ENCODE data around the gene NKX6-2. TPM values are rescaled to one million over a fixed set of nuclear protein-coding genes. Genes with fewer than 3 reads are reported as not detected.

The NKX6-2 gene
- total RNA-seq, 1 donor from 2014 or later, result not detected

GRCh38 chr10:132813001-132813401 is 27.1 kb upstream of the NKX6-2 start:
- intact Hi-C loops (cut with micrococcal nuclease), result no loop called here

- intact Hi-C loops (cut with micrococcal nuclease), result no loop called here
Observed at GRCh38 chr10:132812520-132812919, 26.6 kb upstream of the NKX6-2 start.

- intact Hi-C loops (cut with micrococcal nuclease), result no loop called here
Observed at GRCh38 chr10:132811891-132812481, 26.0 kb upstream of the NKX6-2 start.

GRCh38 chr10:132810807-132811700 is 25.1 kb upstream of the NKX6-2 start:
- intact Hi-C loops (cut with micrococcal nuclease), result no loop called here

GRCh38 chr10:132810141-132810806 is 24.3 kb upstream of the NKX6-2 start:
- intact Hi-C loops (cut with micrococcal nuclease), result no loop called here

- intact Hi-C loops (cut with micrococcal nuclease), result no loop called here
Observed at GRCh38 chr10:132809232-132810140, 23.5 kb upstream of the NKX6-2 start.

GRCh38 chr10:132808383-132809231 is 22.7 kb upstream of the NKX6-2 start:
- intact Hi-C loops (cut with micrococcal nuclease), result no loop called here

GRCh38 chr10:132807621-132808049 is 21.7 kb upstream of the NKX6-2 start:
- intact Hi-C loops (cut with micrococcal nuclease), result no loop called here

- intact Hi-C loops (cut with micrococcal nuclease), result no loop called here
Observed at GRCh38 chr10:132806561-132807003, 20.6 kb upstream of the NKX6-2 start.

- intact Hi-C loops (cut with micrococcal nuclease), result no loop called here
Observed at GRCh38 chr10:132806110-132806509, 20.2 kb upstream of the NKX6-2 start.

GRCh38 chr10:132805599-132805998 is 19.7 kb upstream of the NKX6-2 start:
- intact Hi-C loops (cut with micrococcal nuclease), result no loop called here

GRCh38 chr10:132804785-132805426 is 19.0 kb upstream of the NKX6-2 start:
- intact Hi-C loops (cut with micrococcal nuclease), result no loop called here

- intact Hi-C loops (cut with micrococcal nuclease), result no loop called here
Observed at GRCh38 chr10:132804287-132804686, 18.3 kb upstream of the NKX6-2 start.

GRCh38 chr10:132803416-132804210 is 17.7 kb upstream of the NKX6-2 start:
- intact Hi-C loops (cut with micrococcal nuclease), result no loop called here

GRCh38 chr10:132802694-132803320 is 16.9 kb upstream of the NKX6-2 start:
- intact Hi-C loops (cut with micrococcal nuclease), result no loop called here

- intact Hi-C loops (cut with micrococcal nuclease), result no loop called here
Observed at GRCh38 chr10:132802048-132802447, 16.1 kb upstream of the NKX6-2 start.

- intact Hi-C loops (cut with micrococcal nuclease), result no loop called here
Observed at GRCh38 chr10:132799865-132800264, 13.9 kb upstream of the NKX6-2 start.

- intact Hi-C loops (cut with micrococcal nuclease), result no loop called here
Observed at GRCh38 chr10:132798876-132799275, 12.9 kb upstream of the NKX6-2 start.

Data from T-helper 1 cell treated with Interleukin-12 subunit alpha and Interleukin-12 subunit beta and Interleukin-4 antibody, amounts not matched to agents 30 ng/mL and 1 ng/mL, for 36 hours (primary cell).